Stimulated activated CD4-positive, alpha-beta T cell treated with anti-CD3 and anti-CD28 coated beads, TNF-alpha, amount 100 ng/mL, for 48 hours (primary cell): ENCODE measurements around the gene RPS15.

ENCODE experiments used
- DNase-seq, 3 donors: peaks; one replicate each; pipeline ENCODE4 v3.0.0-alpha.2; 2020; ENCODE audit warnings: low read depth in 3 of 3

The RPS15 gene

GRCh38 chr19:1438035-1438932 lies at the start of gene RPS15:
TSS of gene RPS15 (plus strand) at chr19:1438396. CDS start at chr19:1438426, 30 bp downstream.
- DNase-seq = peak; percentile 92 to 93 (median 92)

- DNase-seq = no peak
These were observed 49.6 kb upstream of the RPS15 start for GRCh38 chr19:1388637-1389026.

- DNase-seq = no peak
These were observed 48.9 kb upstream of the RPS15 start for GRCh38 chr19:1389033-1389940.

GRCh38 chr19:1390890-1391423 lies 47.2 kb upstream of the RPS15 start:
- DNase-seq = no peak

- DNase-seq = no peak
These were observed 45.8 kb upstream of the RPS15 start for GRCh38 chr19:1392407-1392806.

- no peak for DNase-seq
These were observed 45.2 kb upstream of the RPS15 start for GRCh38 chr19:1392939-1393530.

GRCh38 chr19:1393841-1394240 lies 44.4 kb upstream of the RPS15 start:
- DNase-seq = no peak

- DNase-seq = no peak
These were observed 43.7 kb upstream of the RPS15 start for GRCh38 chr19:1394252-1395193.

- no peak for DNase-seq
These were observed 42.8 kb upstream of the RPS15 start for GRCh38 chr19:1395194-1396018.

GRCh38 chr19:1396019-1396767 lies 42.0 kb upstream of the RPS15 start:
- no peak for DNase-seq

GRCh38 chr19:1396768-1397679 lies 41.2 kb upstream of the RPS15 start:
- DNase-seq = no peak

GRCh38 chr19:1397838-1398237 lies 40.4 kb upstream of the RPS15 start:
- DNase-seq = no peak

GRCh38 chr19:1399079-1399478 lies 39.1 kb upstream of the RPS15 start:
- DNase-seq = no peak

- DNase-seq = no peak
These were observed 38.5 kb upstream of the RPS15 start for GRCh38 chr19:1399745-1400144.

- DNase-seq = no peak
These were observed 37.7 kb upstream of the RPS15 start for GRCh38 chr19:1400281-1401137.

GRCh38 chr19:1401138-1401888 lies 36.9 kb upstream of the RPS15 start, which contains the start of gene GAMT:
TSS of gene GAMT (minus strand) at chr19:1401542. CDS start at chr19:1401476, 66 bp downstream.
- peak in 1 of 3 donors; percentile 64 for DNase-seq
